Measurements from ENCODE around the gene ST3GAL2. TPM values are rescaled to one million over a fixed set of nuclear protein-coding genes. Genes with fewer than 3 reads are reported as not detected.

The ST3GAL2 gene
- total and polyA plus RNA-seq, 2 donors (not counting 1 experiment from before 2014, with no cell fraction given), result 18.2 to 71.3 TPM

DNA sequence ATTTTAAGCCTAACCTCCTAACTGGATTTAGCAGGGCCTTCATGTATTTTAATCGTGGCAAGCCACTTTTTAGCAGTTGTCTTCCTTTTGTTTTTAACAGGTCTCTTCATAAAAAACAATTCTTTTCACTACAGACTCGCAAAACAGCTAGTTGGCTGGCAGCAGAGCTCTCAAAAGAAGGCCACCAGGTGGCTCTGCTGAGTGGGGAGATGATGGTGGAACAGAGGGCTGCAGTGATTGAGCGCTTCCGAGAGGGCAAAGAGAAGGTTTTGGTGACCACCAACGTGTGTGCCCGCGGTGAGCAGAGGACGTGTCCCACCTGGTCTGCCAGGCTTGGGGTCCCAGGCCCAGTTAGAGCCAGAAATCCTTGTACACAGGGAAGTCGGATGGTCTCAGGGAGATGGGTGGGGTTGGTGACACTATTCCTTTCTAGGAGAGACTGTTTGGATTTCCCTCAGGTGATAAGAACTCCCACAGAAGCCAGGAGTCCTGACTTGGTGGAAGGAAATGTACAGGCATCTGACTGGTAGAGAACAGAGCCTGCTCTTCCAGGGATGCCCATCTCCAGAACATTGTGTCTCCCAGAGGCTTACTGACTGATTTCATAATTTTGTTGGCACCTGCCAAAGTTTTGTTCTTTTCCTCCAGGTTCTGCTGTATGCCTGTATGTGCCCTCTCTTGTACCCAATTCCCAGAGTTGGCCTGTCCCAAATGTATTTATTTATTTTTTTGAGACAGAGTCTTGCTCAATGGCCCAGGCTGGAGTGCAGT, 107.1 kb downstream of the ST3GAL2 start:
- WGBS (ENCODE audit: insufficient coverage), result 86% methylated on average over 9 of the region's 9 CpGs
- ChIA-PET POLR2A (no interaction called here), CTCF (interaction anchor here (1.4 to 1.8 kb wide), 2 partner anchors 321 to 323 kb away, joined by 3 to 12 read pairs; no protein-coding TSS in a partner anchor)
- no peaks in the 10 kb centered on the region for H3K9me3 Mint-ChIP-seq (ENCODE audit: insufficient read depth)
- H3K4me3 Mint-ChIP-seq, result no peak overlapping the region
- peaks cover 0 to 36% of the 10 kb centered on the region in 2 experiments for H3K36me3 ChIP-seq (replicated peaks in 1 of 2; ENCODE audit: control extremely low read depth in 1 of 2, control insufficient read depth in 1 of 2, extremely low read depth in 1 of 2, insufficient read depth in 2 of 2, low read length in 1 of 2)
- no peak for DNase-seq
- no peak overlapping the region for H3K27ac ChIP-seq (ENCODE audit: low read length in 2 of 2)
- no peaks in the 10 kb centered on the region for H4K20me1 ChIP-seq (ENCODE audit: control insufficient read depth, insufficient read depth, low read length, poor library complexity, severe bottlenecking)
- intact Hi-C loops (cut with micrococcal nuclease), result no loop called here
- H3K4me3 ChIP-seq (ENCODE audit: control extremely low read depth in 1 of 5, extremely low read depth in 1 of 5, insufficient read depth in 1 of 5, low read depth in 2 of 5, low read length in 4 of 5), result no peak overlapping the region
- no peaks in the 10 kb centered on the region for H3K4me1 Mint-ChIP-seq
- no peaks in the 10 kb centered on the region for H3K27me3 ChIP-seq (replicated peaks in 1 of 4; ENCODE audit: control extremely low read depth in 1 of 4, control insufficient read depth in 3 of 4, insufficient read depth in 4 of 4, low read length in 3 of 4)
- TF ChIP-seq EZH2 (IDR thresholded peaks at IDR 0.05; ENCODE audit: borderline replicate concordance, insufficient read depth, low read depth, low read length, poor library complexity, severe bottlenecking), result no peak
- TF ChIP-seq, protein P1, sequence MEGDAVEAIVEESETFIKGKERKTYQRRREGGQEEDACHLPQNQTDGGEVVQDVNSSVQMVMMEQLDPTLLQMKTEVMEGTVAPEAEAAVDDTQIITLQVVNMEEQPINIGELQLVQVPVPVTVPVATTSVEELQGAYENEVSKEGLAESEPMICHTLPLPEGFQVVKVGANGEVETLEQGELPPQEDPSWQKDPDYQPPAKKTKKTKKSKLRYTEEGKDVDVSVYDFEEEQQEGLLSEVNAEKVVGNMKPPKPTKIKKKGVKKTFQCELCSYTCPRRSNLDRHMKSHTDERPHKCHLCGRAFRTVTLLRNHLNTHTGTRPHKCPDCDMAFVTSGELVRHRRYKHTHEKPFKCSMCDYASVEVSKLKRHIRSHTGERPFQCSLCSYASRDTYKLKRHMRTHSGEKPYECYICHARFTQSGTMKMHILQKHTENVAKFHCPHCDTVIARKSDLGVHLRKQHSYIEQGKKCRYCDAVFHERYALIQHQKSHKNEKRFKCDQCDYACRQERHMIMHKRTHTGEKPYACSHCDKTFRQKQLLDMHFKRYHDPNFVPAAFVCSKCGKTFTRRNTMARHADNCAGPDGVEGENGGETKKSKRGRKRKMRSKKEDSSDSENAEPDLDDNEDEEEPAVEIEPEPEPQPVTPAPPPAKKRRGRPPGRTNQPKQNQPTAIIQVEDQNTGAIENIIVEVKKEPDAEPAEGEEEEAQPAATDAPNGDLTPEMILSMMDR (IDR thresholded peaks at IDR 0.05), result peak; percentile 46
- no peaks in the 10 kb centered on the region for H3K79me2 ChIP-seq (ENCODE audit: control insufficient read depth, insufficient read depth, low read length)
- H3K27me3 Mint-ChIP-seq, result no peaks in the 10 kb centered on the region
- H3K4me1 ChIP-seq (ENCODE audit: control insufficient read depth in 2 of 2, insufficient read depth in 2 of 2, low read length in 2 of 2), result no peaks in the 10 kb centered on the region
- H3K27ac Mint-ChIP-seq, result no peak overlapping the region
- H3K9me3 ChIP-seq (ENCODE audit: control extremely low read depth in 1 of 3, control insufficient read depth in 2 of 3, insufficient read depth in 1 of 3, low read length in 2 of 3), result no peaks in the 10 kb centered on the region
- no peak overlapping the region for H3K9ac ChIP-seq (ENCODE audit: low read length)
- no peak overlapping the region for H3K4me2 ChIP-seq (replicated peaks; ENCODE audit: low read depth, low read length, poor library complexity, severe bottlenecking)
- no peak overlapping the region for H2AFZ ChIP-seq (ENCODE audit: insufficient read depth, low read depth, low read length, poor library complexity, severe bottlenecking)
- peak; percentile 28 for ATAC-seq (ENCODE audit: low read depth)

DNA sequence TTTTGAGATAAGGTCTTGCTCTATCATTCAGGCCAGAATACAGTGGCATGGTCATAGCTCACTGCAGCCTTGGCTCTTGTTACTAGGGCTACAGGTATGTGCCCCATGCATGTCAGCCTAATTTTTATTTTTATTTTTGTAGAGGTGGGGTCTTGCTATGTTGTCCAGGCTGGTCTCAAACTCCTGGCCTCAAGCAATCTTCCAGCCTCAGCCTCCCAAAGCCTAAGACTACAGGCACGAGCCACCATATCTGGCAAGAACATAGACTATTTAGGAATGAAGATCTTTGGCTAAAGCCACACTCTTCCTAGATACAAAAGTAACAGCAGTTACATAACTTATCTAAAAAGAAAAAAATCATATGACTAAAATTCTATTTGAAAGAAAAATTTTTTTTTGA, 107.8 kb downstream of the ST3GAL2 start:
- H3K4me1 Mint-ChIP-seq, result no peaks in the 10 kb centered on the region
- TF ChIP-seq, protein P1 (IDR thresholded peaks at IDR 0.05), result no peak
- no peak for TF ChIP-seq EZH2 (IDR thresholded peaks at IDR 0.05; ENCODE audit: borderline replicate concordance, insufficient read depth, low read depth, low read length, poor library complexity, severe bottlenecking)
- Histone ChIP-seq H3K4me1 (ENCODE audit: control insufficient read depth in 2 of 2, insufficient read depth in 2 of 2, low read length in 2 of 2) (no peaks in the 10 kb centered on the region), H4K20me1 (ENCODE audit: control insufficient read depth, insufficient read depth, low read length, poor library complexity, severe bottlenecking) (no peaks in the 10 kb centered on the region), H3K27ac (ENCODE audit: low read length in 2 of 2) (no peak overlapping the region), H3K9ac (ENCODE audit: low read length) (no peak overlapping the region), H3K9me3 (ENCODE audit: control extremely low read depth in 1 of 3, control insufficient read depth in 2 of 3, insufficient read depth in 1 of 3, low read length in 2 of 3) (no peaks in the 10 kb centered on the region), H3K79me2 (ENCODE audit: control insufficient read depth, insufficient read depth, low read length) (no peaks in the 10 kb centered on the region), H2AFZ (ENCODE audit: insufficient read depth, low read depth, low read length, poor library complexity, severe bottlenecking) (no peak overlapping the region), H3K4me2 (replicated peaks; ENCODE audit: low read depth, low read length, poor library complexity, severe bottlenecking) (no peak overlapping the region), H3K36me3 (replicated peaks in 1 of 2; ENCODE audit: control extremely low read depth in 1 of 2, control insufficient read depth in 1 of 2, extremely low read depth in 1 of 2, insufficient read depth in 2 of 2, low read length in 1 of 2) (peaks cover 0 to 36% of the 10 kb centered on the region in 2 experiments), H3K27me3 (replicated peaks in 1 of 4; ENCODE audit: control extremely low read depth in 1 of 4, control insufficient read depth in 3 of 4, insufficient read depth in 4 of 4, low read length in 3 of 4) (no peaks in the 10 kb centered on the region), H3K4me3 (ENCODE audit: control extremely low read depth in 1 of 5, extremely low read depth in 1 of 5, insufficient read depth in 1 of 5, low read depth in 2 of 5, low read length in 4 of 5) (no peak overlapping the region)
- H3K9me3 Mint-ChIP-seq (ENCODE audit: insufficient read depth), result no peaks in the 10 kb centered on the region
- ATAC-seq (ENCODE audit: low read depth), result no peak
- no peak overlapping the region for H3K27ac Mint-ChIP-seq
- WGBS (ENCODE audit: insufficient coverage), result no CpG with 5 or more reads among the region's 1 CpG
- ChIA-PET CTCF (interaction anchor here (0.6 to 1.8 kb wide), 6 partner anchors 9 to 324 kb away, joined by 3 to 12 read pairs (median 3); no protein-coding TSS in a partner anchor), POLR2A (no interaction called here)
- no peak overlapping the region for H3K4me3 Mint-ChIP-seq
- intact Hi-C loops (cut with micrococcal nuclease), result no loop called here
- no peaks in the 10 kb centered on the region for H3K27me3 Mint-ChIP-seq
- DNase-seq, result no peak

All from B cell (primary cell).